ENCODE measurements around the gene GTF2H2C. TPM values are rescaled to one million over a fixed set of nuclear protein-coding genes. Genes with fewer than 3 reads are reported as not detected.
"Not testable (repeated sequence)": the region's sequence is repeated elsewhere in the genome, so short reads cannot be mapped to it uniquely, and the experiment has no call there.

The GTF2H2C gene
- polyA plus RNA-seq (2012; ENCODE audit: insufficient read depth, insufficient read length, low read depth): 27.6 TPM

GRCh38 chr5:69559908-69560330 is at the start of gene GTF2H2C:
Gene GTF2H2C, plus strand, starts transcription at chr5:69560191. Its CDS starts 4,942 bp downstream, at chr5:69565133.
- DNase-seq: peak; percentile 75

GRCh38 chr5:69510694-69511093 is 49.3 kb upstream of the GTF2H2C start:
- H3K27me3 ChIP-seq: no peaks in the 10 kb centered on the region
- no peak for DNase-seq
- H3K4me3 ChIP-seq (ENCODE audit: low read depth, low read length): no peak overlapping the region
- TF ChIP-seq CTCF (IDR thresholded peaks at IDR 0.05; ENCODE audit: low read depth, low read length): no peak
- H3K9me3 ChIP-seq: no peaks in the 10 kb centered on the region
- no peaks in the 10 kb centered on the region for H3K36me3 ChIP-seq
- no peaks in the 10 kb centered on the region for H3K4me1 ChIP-seq

More at GRCh38 chr5:69559908-69560330, at the start of gene GTF2H2C:
- H3K36me3 ChIP-seq, H3K27me3 ChIP-seq, H3K4me1 ChIP-seq, H3K9me3 ChIP-seq: not testable (repeated sequence)
- peak; percentile 25; the same call in 1 of the 2 replicates for TF ChIP-seq CTCF (IDR thresholded peaks at IDR 0.05; ENCODE audit: low read depth, low read length)
- H3K4me3 ChIP-seq (ENCODE audit: low read depth, low read length): peak within 1 kb of the TSS; percentile 55

GRCh38 chr5:69512740-69513260 is 47.2 kb upstream of the GTF2H2C start:
- Histone ChIP-seq H3K9me3 (no peaks in the 10 kb centered on the region), H3K4me1 (no peaks in the 10 kb centered on the region), H3K36me3 (no peaks in the 10 kb centered on the region), H3K27me3 (peaks cover under 1% of the 10 kb centered on the region; the same call in 1 of the 2 replicates), H3K4me3 (ENCODE audit: low read depth, low read length) (no peak overlapping the region)
- DNase-seq: no peak
- no peak for TF ChIP-seq CTCF (IDR thresholded peaks at IDR 0.05; ENCODE audit: low read depth, low read length)

- not testable (repeated sequence) for H3K4me1 ChIP-seq; H3K4me3 ChIP-seq (ENCODE audit: low read depth, low read length); H3K36me3 ChIP-seq; H3K9me3 ChIP-seq; DNase-seq
- peaks cover 16% of the 10 kb centered on the region for H3K27me3 ChIP-seq
These were observed 44.4 kb upstream of the GTF2H2C start for GRCh38 chr5:69515570-69515969.

GRCh38 chr5:69516769-69517168 is 43.2 kb upstream of the GTF2H2C start:
- DNase-seq: no peak

DNA sequence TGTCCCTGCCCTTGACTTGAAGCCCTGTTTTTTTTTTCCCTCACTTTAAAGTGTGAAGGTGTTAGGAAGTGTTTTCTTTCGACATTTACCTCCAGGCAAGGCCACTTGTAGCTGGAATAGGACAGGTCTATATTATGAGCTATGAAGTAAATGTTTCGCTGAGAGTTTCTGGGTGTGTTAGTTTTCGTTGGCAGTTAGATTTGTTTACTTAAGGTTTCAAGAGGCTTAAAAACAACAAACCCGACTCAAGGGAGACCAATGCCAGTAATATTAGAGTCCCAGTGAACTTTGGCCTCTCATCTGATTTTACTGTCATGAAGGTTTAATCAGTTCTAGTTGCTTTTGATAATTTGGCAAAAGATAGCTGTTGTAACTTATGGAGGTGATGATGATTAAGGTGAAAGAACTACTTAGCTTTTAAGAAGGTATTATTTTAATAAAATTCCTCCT is 42.2 kb upstream of the GTF2H2C start:
- Histone ChIP-seq H3K4me1 (no peaks in the 10 kb centered on the region), H3K4me3 (ENCODE audit: low read depth, low read length) (no peak overlapping the region), H3K27me3 (peaks cover 16% of the 10 kb centered on the region), H3K36me3 (no peaks in the 10 kb centered on the region), H3K9me3 (no peaks in the 10 kb centered on the region)
- no peak for TF ChIP-seq CTCF (IDR thresholded peaks at IDR 0.05; ENCODE audit: low read depth, low read length)
- no peak for DNase-seq

More at GRCh38 chr5:69516769-69517168, 43.2 kb upstream of the GTF2H2C start:
- TF ChIP-seq CTCF (IDR thresholded peaks at IDR 0.05; ENCODE audit: low read depth, low read length): no peak
- Histone ChIP-seq H3K27me3 (peaks cover 16% of the 10 kb centered on the region), H3K4me1 (no peaks in the 10 kb centered on the region), H3K9me3 (no peaks in the 10 kb centered on the region), H3K36me3 (no peaks in the 10 kb centered on the region), H3K4me3 (ENCODE audit: low read depth, low read length) (no peak overlapping the region)

Measured in BE2C (cell line).